NCI-H1417 (cell line): ENCODE measurements around the gene REEP2.
A peak's percentile ranks its signal among the peaks of the same experiment; 100 is the strongest.
"Not testable (repeated sequence)": the region's sequence is repeated elsewhere in the genome, so short reads cannot be mapped to it uniquely, and the experiment has no call there.

Source experiments
- DNase-seq, 3 experiments: peaks; one replicate each; lab custom pipeline; 2025; lab: John Stamatoyannopoulos, UW

Gene REEP2

GRCh38 chr5:138438724-138439476 is at the start of gene REEP2:
Gene REEP2, plus strand, starts transcription at chr5:138439057. Its CDS starts 152 bp downstream, at chr5:138439209.
- DNase-seq, result peak; percentile 44 to 74 (median 70)

GRCh38 chr5:138389332-138389731 is 49.5 kb upstream of the REEP2 start:
- no peak for DNase-seq

GRCh38 chr5:138389911-138390310 is 48.9 kb upstream of the REEP2 start:
- DNase-seq, result not testable (repeated sequence)

GRCh38 chr5:138391859-138392386 is 46.9 kb upstream of the REEP2 start:
- DNase-seq, result no peak

- no peak for DNase-seq
Measured at GRCh38 chr5:138402640-138403039, 36.2 kb upstream of the REEP2 start.

GRCh38 chr5:138408023-138408422 is 30.8 kb upstream of the REEP2 start:
- no peak for DNase-seq

GRCh38 chr5:138410996-138411640 is 27.7 kb upstream of the REEP2 start:
- peak in 1 of 3 experiments; percentile 3 for DNase-seq

GRCh38 chr5:138418444-138418843 is 20.4 kb upstream of the REEP2 start:
- no peak for DNase-seq

GRCh38 chr5:138425079-138425478 is 13.8 kb upstream of the REEP2 start:
- DNase-seq, result no peak

GRCh38 chr5:138435943-138436342 is 2.9 kb upstream of the REEP2 start:
- DNase-seq, result no peak

- no peak for DNase-seq
Measured at GRCh38 chr5:138438003-138438723, 694 bp upstream of the REEP2 start.

GRCh38 chr5:138439477-138440158 is 761 bp downstream of the REEP2 start:
- DNase-seq, result peak in 2 of 3 experiments; percentile 40 to 62

GRCh38 chr5:138440159-138441073 is 1.6 kb downstream of the REEP2 start:
- DNase-seq, result no peak

- DNase-seq, result no peak
Measured at GRCh38 chr5:138441221-138441620, 2.4 kb downstream of the REEP2 start.

- DNase-seq, result no peak
Measured at GRCh38 chr5:138444078-138444773, 5.4 kb downstream of the REEP2 start.

GRCh38 chr5:138444774-138445546 is 6.1 kb downstream of the REEP2 start:
- no peak for DNase-seq

- DNase-seq, result no peak
Measured at GRCh38 chr5:138445547-138446271, 6.9 kb downstream of the REEP2 start.

- DNase-seq, result no peak
Measured at GRCh38 chr5:138448070-138448469, 9.2 kb downstream of the REEP2 start.
